SIG-M5 treated with dmso at 0.1 percent for 504 hours (cell line): ENCODE results near the gene KCNQ1.

Source experiments
- DNase-seq: peaks from one replicate; lab custom pipeline; 2025; ENCODE audit not compliant: unreplicated experiment; lab: John Stamatoyannopoulos, UW

The KCNQ1 gene

DNA sequence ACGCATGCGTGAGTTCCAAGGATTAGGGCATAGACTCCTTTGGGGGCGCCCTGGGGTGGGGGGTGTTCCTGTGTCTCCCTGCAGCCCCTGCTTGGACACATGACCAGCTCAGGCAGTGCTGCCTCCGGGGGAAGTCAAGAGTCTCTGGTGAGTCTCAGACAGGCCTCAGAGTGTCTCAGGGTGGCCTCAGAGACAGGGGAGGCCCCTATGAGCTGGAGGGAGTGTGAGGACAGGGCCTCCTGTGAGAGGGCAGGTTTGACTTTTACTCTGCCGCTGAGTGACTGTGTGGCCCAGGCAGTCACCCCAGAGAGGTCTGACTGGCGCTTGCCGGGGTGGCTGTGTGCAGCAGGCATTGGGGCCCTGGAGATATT, 296.2 kb downstream of the KCNQ1 start:
- DNase-seq, result peak; percentile 5

DNA sequence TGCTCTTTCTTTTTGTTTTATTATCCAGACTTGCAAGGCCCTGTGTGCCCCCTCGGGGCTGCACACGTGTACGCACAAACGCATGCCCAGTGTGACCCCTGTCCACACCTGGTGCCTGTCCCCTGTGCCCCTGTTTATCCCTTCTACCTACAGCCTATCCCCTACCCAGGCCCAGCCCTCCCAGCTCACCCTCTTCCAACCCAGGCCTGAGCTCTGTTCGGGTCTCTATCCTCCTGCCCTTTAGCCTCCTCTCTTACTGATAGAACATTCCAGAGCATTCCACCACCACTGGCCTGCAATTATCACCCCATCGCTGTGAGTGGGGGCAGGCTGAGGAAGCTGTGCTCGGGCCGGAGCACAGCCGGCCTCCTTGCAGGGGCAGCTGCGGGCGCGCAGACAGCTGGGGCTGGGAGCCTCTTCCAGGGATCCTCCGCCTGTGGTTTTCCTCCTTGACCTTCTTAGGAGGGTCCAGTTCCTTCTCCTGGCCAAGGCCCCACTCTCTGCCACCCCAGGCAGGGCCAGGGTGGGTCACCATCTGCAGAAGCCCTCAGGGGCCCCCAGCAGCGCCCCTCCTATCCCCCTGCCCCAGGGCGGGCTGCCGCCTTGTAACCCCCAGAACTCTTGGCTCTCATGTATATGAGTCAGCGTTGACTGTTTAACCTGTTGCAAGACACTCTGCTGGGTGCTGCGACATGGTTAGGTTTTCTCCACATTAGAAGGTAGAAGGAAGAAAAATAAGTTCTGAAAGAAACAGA, 296.7 kb downstream of the KCNQ1 start:
- peak; percentile 78 for DNase-seq

DNA sequence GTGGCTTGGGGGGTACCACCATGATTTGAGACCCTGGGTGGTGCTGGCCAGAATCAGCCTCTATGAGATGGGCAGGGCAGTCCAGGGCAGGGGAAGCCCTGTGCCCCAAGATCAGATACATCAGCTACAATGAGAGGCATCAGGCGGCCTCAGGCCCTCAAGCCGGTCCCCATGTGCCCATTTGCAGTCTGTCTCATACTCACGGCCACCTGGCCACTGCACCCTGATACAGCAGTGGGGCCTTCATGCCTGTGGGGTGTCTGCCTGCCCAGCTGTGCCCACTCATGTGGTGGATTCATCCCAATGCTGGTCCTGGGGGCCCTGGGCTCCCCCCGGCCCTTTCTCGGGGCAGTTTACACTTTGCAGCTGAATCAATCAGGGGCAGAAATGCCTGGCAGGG, 297.4 kb downstream of the KCNQ1 start:
- no peak for DNase-seq

DNA sequence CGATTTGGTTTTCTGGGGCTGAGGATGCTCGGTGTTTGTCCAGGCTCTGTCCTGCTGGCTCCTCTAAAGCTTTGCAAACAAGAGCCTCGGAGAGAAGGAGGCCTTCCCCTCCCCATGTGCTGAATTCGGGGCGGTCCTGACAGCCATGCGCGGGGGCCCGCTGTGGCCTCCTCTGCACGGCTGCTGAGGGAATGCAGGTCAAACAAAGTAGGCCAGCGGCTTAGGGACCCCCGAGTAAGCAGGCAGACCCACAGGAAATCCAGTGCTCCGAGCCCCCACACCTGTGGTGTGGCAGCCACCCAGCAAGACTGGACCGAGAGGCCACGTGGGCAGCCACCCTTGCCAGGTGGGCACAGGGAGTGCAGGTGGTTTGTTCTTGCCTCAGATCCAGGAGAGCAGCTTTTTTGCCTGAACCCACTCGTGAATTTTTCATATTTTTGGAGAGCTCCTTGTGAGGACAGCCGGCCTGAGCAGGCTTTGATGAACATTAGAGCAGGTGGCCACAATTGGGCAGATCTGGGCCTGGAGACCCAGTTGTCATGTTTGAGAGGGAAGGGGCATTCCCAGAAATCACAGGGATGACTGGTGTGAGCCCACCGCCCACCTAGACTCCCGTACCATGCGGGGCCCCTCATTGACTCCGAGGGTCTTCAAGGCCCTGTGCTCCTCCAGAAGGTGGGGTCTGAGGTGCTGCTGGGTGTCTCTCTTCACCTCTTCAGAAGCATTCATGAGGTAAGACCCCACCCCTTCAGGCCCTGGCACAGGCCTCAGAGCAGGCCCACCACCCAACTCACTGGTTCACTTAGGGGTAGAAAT, 298.0 kb downstream of the KCNQ1 start:
- DNase-seq, result no peak

DNA sequence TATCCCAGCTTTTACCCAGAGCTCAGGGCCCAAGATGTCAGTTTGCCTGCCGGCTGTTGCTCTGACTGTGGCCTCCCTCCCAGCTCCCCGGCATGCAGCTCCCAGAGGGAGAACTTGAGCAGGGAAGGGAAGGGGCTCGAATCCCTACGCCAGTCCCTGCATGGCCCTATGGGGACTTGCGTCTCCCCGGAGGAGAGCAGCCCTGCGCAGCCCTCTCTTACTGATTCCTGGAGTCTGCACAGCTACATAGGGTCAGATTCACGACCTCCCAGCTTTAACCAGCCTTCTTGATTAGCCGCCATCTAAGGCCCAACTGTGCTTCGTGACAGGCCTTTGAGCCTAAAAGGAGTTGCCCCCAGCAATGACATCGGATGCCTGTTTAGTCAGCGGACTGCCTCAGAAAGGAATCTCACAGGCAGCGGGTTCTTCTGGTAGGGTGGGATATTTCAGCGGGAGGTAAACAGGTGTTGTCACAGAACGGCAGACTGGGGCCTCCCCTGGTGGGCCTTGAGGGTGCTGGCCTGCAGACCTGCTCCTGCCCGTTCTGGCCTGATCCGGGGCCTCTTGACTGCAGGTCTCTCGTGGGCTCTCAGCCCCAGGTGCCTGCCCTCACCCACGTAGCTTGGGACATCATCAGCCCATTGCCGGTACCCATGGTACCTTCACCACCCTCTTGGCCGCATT, 298.8 kb downstream of the KCNQ1 start:
- DNase-seq, result no peak

DNA sequence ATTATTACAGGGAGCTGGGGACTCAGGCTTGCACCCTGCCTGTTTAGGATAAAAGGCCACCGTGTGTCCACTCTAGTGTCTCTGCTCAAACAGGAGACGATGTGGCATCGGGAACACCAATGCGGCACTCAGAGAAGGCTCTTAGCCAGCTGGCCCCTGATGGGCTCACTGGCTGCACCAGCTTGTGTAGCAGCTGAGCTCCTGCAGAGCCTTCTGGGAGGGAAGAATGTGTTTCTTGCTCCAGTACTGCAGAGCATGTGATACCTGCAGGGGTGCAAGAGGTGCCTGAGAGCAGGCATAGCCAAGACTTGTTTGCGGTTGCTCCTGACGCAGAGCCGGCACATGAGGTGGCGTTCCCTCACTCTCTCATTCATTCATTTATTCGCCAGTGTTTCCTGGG, 299.4 kb downstream of the KCNQ1 start:
- no peak for DNase-seq

DNA sequence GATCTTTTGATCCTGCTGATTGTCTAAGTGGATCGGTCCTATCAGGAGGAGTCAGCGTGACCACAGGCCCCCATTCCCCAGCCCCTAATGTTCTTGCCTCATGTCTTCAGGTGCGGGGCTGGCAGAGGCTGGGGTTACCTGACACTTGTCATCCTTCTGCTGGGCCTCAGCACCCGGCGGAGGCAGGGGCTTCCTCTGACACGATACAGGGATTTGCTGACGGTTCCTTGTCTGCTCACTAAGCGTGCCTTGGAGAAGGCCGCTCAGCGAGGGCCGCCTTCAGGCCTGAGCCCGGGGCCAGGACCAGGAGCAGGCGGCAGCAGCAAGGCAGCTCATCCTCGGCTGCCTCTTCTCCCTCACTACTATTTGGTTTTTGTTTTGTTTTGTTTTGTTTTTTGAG, 300.7 kb downstream of the KCNQ1 start:
- no peak for DNase-seq

DNA sequence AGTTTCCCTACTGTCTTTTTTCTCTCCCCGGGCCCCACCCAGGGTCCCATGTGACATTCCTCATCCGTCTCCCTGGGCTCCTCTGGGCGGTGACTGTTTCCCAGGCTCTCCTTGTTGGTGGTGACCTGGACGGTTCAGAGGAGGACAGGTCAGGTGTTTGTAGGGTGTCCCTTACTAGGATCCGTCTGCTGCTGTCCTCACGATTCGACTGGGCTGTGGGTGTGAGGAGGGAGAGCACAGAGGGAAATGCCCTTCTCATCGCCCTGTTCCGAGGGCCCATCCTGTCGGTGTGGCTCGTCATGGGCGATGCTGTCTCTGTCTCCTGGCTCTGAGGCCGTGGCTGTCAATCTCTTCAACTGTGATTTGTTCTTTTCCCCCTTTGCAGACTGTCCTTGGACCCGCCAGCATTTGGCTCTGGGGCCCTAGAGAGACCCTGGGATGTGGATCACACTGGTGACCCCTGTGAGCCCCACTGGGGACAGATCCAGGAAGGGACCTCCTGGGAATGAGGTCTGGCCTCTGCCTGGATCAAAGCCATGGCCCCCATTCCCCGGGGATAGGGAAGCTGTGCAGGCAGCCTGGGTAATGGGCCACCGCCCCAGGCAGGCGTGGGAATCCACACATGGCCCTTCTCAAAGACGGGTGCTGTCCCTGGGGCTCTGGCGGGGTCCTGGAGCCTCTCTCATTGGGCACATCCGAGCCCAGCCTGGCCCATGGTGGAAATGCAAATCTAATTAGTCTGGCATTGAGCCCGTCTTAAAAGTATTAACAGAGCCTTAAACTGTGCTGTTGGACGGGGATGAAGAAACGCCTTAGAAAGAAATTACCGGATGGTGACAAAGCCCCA, 301.8 kb downstream of the KCNQ1 start:
- no peak for DNase-seq

DNA sequence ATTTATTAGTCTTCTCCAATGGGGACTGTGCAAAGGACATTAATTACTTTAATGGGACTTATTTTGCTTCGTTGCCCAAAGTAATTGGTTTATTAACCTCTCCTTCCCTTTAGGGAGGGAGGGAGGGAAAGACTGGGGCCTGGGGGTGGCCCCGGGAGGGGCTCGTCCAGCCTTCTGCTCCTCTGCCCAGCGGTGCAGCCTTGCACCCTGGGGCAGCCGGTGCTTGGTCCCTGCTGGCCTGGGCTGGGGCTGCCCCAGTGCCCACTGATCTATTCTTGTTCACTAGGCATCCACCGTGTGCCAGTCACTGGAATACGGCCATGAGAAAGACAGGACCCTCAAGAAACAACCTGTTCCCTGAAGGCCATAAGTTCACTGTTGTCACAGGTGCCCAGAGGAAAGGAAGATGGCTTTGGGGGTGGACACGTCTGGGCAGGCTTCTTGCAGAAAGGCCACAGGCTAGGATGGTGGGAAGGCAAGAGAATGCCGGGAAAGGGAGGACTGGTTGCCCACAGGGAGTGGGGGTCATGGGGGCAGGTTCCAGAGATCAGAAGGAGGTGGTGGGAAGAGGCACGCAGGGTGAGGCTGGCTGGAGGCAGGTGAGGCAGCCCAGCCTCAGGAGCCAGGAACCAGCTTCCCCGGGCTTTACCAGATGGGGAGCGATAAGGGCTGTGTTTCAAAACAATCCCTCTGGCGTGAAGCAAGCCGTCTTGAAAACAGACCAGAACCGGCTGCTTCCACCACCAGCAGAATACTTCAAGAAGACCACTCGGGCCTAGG, 302.6 kb downstream of the KCNQ1 start:
- no peak for DNase-seq

DNA sequence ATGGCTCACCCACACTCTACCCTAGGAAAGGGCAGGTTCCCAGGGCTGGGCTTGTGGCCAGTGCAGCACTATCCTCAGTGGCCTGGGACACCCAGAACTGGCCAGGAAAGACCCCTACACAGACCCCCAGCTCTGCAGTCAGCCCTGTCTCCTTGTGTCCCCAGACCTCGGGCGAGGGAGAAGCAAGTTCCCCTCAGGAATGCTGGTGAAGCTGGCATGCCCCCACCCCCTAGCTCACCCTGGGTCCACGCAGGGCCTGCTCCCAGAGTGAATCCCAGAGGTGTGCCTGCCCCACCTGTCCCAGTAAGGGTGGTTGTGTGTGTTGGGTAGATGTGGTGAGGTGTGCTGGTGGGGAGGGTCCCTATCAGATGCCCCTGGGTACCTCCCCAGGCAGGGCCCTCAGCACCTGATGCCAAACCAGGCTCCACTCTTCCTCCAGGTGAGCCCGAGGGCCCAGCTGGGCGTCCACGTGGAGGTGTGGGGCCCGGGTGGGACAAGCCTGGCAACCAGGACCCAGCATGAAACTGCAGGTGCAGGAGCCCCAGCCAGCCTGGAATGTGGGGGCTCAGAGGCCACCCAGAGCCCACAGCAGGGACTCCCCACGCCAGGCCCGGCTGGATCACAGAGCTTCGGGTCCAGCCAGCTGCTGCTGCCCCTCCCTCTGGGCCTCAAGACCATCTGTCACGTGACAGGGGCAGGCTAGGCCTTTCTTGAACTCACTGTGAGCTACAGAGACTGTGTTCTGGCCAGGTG, 303.4 kb downstream of the KCNQ1 start:
- no peak for DNase-seq

DNA sequence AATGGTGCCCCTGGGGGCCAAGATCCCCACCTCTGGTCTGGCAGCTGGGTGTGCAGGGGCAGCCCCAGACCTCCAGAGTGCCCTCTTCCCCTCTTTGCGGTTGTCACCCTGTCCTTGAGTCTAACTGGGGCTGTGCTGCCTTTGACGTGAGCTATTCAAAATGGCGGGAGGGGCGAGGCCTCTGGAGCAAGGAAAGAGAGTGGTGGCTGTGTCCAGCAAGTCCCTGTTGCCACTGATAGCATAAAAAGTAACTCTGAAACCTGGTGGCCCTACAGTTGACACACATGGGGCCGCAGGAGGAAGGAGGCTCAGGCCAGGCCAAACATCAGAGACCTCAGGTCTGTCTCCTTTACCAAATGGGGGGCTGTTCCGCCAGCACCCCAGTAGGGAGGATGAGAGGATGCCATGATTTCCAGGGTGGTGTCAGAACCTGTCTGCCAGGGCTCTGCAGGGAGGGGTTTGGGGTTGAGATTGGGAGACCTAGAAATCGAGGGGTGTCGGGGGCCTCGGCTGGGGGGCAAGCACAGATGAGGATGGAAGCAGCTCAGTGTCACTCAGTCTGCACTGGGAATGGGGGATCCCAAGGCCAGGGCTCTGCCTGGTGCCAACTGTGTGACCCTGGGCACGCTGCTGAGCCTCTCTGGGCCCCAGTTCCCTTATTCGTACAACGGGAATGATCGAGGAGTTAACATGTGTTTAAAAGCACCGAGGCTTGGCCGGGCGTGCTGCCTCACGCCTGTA, 304.2 kb downstream of the KCNQ1 start:
- no peak for DNase-seq

DNA sequence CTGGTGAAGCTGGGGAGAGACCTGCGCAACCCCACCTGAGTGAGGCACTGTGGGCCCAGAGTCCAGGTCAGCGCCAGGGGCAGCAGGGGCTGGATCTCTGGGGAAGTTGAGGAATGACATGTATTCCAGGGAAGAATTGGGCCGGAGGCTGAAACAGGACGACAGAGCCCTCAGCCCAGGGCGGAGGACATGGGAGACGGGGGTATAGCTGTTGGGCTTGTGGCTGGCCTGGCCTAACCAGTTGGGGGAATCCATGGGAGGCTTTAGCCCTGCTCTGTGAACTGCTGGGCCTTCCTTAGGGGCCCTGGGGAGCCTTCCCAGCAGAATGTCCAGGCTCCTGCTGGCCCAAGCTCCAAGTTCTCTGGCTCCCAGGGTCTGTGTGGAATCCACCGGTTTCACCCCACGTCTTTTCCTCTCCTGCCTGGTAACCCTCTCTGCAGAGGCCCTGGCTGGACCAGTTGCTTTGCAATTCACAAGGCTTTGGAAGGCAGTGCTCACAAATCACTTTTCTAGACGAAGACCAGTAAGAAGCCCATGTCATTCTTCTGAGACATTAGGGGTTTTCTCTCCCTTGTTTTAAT, 305.4 kb downstream of the KCNQ1 start:
- no peak for DNase-seq

DNA sequence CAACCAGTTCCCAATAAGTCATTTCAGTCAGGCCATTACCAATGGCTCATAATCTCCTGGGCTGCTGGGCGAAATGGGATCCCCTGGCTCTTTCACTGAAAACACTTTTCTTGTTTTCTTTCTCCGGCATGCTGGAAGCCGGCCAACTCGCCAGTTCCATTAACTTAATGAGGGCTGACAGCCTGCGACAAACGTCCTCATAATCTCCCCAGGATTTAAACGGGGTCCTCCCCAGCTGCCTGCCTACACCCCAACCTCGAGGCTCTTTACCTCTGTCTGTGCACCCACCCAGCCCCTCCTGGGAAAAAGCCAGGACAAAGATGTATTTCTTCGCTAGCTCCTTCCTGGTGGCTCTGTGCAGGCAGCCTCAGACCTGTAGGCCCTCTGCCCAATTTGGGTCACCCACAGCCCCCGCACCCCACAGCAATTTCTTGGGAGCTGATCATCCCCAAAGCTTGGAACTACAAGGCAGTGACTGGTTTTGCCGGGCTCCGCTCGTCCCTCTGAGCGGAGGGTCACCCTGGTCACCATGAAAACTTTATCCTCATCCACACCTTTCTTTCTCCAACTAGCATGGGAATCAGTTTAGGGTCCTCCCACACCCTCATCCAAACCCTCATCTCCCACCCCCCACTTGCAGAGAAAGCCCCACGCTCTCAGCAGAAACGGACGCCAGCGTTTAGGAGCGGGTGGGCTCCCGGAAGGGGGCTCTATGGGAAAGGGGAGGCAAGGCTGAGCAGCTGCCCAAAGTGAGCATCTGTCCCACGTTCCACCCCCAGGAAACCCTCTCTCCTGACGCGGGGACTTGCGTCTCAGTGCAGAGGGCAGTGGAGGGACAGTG, 306.1 kb downstream of the KCNQ1 start:
- DNase-seq, result no peak

DNA sequence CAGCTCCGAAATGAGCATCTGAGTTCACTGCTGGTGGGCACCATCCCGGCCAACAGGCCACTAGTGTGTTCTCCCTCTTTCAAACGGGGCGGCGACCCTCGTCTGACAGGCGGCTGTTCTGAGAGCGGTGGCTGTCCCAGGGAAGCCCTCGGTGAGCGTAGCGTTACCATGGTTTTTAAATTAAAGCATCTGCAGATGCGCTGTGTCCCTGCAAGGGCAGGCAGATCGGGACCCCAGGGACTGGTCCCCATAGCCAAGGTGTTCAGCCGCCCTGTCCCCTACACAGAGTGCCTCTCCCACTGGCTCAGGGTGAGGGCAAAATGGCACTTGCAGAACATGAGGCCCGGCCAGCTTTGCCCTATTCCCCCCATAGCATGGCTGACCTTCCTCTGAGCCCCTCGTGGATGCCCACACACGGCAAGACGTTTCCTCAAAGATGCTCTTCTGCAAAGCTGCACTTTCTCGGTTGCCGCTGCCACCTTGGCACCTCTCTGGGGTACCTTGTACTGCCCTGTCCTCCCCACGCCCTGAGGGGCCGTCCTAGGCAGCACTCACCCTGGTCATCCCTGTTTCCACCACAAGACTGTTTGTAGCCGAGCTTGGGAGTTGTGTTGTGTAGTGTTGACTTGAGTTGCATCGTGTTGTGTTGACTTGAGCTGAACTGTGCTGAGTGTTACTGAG, 306.9 kb downstream of the KCNQ1 start:
- no peak for DNase-seq

DNA sequence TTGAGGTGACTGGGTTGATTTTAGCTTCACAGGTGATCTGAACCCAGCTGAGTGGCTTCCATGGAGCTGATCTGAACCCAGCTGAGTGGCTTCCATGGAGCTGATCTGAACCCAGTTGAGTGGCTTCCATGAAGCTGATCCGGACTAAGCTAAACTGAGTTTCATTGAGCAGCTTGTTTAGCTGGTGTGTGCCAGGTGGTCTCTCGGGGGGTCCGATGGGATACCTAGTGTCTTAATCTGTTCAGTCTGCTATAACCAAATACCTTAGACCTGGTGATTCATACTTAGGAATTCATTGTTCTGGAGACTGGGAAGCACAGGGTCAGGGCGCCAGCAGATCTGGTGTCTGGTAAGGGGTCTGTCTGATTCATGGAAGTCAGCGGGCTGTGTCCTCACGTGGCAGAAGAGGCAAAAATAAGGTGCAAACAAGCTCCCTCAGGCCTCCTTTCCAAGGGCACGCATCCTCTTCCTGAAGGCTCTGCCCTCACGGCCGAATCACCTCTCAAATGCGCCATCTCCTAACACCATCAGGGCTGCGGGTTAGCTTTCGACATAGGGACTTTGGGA, 307.5 kb downstream of the KCNQ1 start:
- DNase-seq, result no peak

DNA sequence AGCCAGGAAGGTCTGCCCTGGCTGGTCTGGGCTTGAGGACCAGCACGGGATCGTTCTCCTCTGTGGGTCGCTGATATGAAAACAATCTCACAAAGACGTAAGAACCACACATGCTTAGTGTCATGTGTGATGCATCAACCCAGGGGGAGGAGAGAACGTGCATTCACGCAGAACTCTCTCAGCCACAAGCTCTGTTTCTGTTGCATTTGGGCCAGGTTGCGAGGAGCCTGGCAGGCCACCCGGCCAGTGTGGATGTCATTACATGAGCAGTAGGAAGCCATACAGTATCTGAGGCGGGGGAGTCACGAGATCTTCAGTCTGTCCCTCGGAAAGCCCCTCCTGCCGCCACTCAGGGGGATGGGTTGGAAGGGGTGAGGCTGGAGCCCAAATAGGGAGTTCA, 308.1 kb downstream of the KCNQ1 start:
- DNase-seq, result no peak

DNA sequence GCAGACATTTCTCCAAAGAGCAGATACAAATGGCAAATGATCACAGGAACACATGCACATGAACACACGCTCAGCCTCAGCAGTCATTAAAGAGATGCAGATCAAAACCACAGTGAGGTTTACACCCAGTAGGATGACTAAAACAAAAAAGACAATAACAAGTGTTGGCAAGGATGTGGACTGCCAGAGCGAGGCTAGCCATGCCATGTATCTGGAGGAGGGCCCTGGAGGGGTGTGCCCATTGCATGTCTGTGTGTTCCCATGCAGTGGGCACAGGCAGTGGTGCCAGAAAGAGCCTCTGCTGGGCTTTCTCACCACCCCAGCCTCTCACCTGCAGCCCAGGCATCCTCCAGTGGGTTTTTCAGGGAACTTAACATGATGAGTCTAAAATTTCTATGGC, 309.2 kb downstream of the KCNQ1 start:
- no peak for DNase-seq
